HG02885 (cell line): Measurements from ENCODE around the gene ENDOD1.
A peak's percentile ranks its signal among the peaks of the same experiment; 100 is the strongest.
"Not testable (repeated sequence)": the region's sequence is repeated elsewhere in the genome, so short reads cannot be mapped to it uniquely, and the experiment has no call there.

Experiments
- ATAC-seq: cut with Tn5 transposase; IDR thresholded peaks from one replicate; pipeline ENCODE4 v1.9.1; 2021; ENCODE audit warnings: mild to moderate bottlenecking; ENCODE audit not compliant: unreplicated experiment, poor library complexity

ENDOD1 gene

GRCh38 chr11:95101935-95102334 is 12.3 kb downstream of the ENDOD1 start:
- ATAC-seq, result no peak

DNA sequence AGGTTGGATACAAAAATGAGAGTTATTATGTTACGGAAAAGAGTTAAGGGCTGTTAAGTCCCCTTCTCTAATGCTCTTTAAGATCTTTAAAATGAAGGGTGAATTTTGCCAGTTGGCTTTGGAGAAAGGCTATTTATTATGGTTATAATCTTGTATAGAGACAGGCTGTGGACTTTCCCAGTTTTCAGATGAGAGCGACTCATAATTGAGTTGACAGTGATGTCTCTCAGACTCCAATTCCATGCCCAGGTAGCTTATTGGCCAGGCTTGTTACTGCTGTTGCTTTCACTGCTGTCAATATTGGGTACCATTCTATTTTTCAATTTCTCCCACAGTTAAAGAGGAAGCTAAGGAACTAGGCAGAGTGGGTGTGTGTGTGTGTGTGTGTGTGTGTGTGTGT is 13.1 kb downstream of the ENDOD1 start:
- ATAC-seq, result no peak

GRCh38 chr11:95103701-95104100 is 14.1 kb downstream of the ENDOD1 start:
- ATAC-seq, result no peak

GRCh38 chr11:95104121-95104830 is 14.6 kb downstream of the ENDOD1 start:
- no peak for ATAC-seq

GRCh38 chr11:95104856-95105255 is 15.2 kb downstream of the ENDOD1 start:
- no peak for ATAC-seq

GRCh38 chr11:95108159-95108611 is 18.5 kb downstream of the ENDOD1 start:
- ATAC-seq, result no peak

- no peak for ATAC-seq
Measured at GRCh38 chr11:95108671-95109551, 19.3 kb downstream of the ENDOD1 start.

DNA sequence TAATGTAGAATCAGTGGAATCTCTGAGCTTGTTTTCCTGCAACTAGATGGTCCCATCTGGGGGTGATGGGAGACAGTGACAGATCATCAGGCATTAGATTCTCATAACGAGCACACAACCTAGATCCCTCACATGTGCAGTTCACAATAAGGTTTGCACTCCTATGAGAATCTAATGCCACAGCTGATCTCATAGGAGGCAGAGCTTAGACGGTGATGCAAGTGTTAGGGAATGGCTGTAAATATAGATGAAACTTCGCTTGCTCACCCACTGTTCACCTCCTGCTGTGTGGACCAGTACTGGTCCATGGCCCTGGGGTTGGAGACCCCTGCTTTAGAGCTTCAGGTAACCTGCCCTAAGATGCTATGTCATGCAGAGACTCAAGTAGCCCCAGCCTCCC is 21.8 kb downstream of the ENDOD1 start:
- not testable (repeated sequence) for ATAC-seq

DNA sequence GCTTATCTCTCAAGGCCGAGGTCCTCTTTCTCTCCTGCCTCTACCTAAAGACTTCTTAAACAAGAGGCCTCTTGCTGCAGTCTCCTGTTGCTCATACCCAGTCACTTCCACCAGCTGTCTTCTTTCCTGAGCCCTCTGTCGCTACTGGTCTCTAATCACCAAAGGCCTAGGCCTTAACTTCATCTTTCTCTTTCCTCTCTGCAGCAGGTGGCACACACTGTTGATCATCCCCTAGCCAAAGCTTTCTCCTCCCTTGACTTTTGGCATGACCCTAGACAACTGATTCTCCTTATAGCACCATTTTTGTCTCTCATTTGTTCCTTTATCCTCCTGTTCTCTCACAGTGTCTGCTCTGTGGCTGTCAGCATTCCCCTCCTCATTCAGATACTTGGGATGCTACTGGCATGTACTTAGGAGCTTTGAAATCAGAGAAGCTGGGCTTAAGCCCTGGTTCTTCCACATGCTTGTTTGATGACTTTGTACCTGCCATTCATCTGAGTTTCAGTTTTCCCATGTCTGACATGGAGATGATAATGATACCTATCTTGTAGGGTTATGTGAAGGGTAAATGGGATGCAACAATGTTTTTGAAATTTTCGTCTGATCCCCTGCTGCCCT is 22.4 kb downstream of the ENDOD1 start:
- no peak for ATAC-seq

DNA sequence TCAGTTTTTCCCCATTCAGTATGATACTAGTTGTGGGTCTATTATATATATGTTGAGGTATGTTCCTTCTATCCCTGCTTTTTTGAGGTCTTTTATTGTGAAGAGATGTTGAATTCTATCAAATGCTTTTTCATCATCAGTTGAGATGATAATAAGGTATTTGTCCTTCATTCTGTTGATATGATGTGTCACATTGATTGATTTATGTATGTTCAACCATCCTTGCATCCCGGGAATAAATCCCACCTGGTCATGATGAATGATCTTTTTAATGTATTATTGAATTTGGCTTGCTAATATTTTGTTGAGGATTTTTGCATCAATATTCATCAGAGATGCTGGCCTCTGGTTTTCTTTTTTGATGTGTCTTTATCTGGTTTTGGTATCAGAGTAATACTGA is 26.0 kb downstream of the ENDOD1 start:
- no peak for ATAC-seq

DNA sequence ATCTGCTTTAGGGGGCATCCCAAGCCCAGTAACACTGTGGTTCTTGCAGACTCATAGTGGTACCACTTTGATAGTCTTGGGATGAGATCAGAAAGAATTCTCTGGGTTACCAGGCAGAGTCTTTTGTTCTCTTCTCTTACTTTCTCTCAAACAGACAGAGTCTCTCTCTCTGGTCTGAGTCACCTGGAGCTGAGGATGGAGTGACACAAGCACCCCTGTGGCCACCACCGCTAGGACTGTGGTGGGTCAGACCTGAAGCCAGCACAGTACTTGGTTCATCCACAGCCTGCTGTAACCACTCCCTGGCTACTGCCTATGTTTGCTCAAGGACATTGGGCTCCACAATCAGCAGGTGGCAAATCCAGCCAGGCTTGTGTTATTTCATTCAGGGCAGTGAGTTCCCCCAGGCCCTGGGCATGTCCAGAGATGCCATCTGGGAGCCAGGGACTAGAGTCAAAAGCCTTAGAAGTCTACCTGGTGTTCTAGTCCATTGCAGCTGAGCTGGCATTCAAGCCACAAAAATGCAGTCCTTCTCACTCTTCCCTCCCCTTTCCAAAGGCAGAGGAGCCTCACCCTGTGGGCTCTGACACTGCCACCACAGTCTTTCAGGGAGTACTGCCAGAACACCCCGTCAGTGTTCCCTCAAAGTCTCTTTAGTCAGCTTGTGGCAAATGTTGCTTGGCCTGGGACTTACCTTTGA is 29.9 kb downstream of the ENDOD1 start:
- no peak for ATAC-seq

DNA sequence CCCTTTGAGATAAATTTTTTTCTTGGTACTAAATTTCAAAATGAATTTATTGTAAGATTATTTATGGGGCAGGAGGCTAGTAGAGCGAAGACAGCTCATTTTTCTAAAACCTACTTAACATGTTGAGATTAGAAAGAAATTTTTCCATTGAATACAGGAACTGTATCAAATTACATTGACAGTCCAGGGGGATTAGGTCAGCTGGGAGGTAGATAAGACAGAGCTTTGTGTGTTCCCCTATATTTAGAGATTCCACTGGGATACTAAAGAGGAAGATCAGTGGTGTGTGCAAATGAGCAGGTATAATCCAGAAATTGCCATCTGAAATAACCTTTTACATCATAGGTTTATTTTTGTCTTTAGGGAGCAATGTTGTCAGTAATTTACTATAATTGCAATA is 32.1 kb downstream of the ENDOD1 start:
- no peak for ATAC-seq

DNA sequence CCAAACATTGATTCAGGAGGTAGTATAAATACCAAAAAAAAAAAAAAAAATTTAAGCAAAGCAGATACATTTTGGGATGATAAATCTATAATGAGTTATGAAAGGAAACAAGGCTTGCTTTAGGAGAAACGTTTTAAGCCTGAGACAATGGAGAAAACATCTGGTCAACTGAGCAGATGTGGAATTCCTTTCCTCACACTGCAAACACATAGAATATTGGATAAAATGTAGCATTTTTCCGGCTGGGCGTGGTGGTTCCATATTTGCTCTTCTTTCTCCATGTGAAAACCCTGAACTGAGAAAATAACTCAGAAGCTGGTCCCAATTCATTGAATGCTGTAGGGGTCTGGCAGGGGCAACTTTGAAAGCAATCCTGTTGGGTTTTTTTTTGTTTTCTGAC is 33.9 kb downstream of the ENDOD1 start:
- no peak for ATAC-seq

DNA sequence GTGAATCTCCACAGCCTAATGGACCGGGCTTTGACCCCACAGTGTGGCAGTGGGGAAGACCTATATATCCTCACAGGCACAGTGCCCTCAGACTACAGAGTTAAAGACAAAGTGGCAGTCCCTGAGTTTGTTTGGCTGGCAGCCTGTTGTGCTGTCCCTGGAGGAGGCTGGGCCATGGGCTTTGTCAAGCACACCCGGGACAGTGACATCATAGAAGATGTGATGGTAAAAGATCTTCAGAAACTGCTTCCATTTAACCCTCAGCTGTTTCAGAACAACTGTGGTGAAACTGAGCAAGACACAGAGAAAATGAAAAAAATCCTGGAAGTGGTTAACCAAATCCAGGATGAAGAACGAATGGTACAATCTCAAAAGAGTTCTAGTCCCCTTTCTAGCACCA is 39.0 kb downstream of the ENDOD1 start:
- ATAC-seq, result no peak

DNA sequence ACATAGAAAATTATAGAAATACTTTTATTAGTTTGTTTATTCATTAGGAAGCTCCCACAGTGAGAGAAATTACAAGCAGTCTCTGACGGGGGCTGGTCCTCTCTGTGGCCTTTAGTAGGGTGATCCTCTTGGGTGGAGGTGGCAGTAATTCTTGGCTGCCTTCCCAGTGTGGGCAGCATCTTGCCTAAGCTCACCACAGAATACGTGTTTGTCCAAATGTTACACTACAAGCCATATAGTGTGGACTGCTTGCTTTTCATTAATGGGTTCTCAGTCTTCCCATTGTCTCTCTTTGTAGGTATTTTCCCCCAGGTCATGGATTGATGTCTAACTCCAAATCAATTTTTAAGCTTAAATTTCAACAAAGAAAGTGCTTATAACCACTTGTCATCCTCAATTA is 43.3 kb downstream of the ENDOD1 start:
- ATAC-seq, result no peak

DNA sequence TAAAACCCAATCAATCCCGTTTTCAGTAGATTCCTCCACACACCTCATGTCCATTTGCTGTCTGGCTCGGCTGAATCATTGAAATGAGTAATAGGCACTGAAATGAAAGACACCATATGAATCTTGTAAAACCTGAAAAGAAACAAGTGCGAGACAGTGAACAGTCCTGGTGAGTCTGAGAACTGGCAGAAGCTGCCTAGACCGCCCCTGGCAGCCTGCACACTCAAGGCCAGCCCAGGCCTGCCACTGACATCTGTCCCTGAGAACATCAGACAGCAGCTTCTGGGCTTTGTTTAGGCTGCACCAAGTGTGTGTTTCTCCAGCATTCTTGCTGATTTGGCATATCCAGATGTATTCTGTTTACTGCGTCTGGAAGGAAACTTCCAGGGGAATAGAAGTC is 44.8 kb downstream of the ENDOD1 start:
- ATAC-seq, result no peak

- ATAC-seq, result no peak
Measured at GRCh38 chr11:95135155-95135554, 45.5 kb downstream of the ENDOD1 start.

DNA sequence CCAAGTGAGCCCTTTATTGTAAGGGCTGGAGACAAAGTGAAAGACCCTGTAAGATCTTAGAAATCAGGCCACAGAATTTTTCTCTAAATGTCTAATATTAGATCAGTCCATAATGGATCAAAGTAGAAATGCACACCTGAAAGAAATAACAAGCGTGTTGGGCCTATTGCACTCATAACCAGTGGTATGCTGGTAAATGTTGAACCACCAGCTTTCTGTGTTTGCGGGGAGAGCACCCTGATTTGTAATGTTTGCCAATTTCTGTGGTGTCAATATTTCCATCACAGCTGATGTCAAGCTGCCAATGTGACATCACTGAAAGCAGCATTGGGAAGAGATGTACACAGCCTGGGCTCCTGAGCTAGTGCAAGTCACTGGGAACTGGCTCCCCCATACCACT is 46.2 kb downstream of the ENDOD1 start:
- no peak for ATAC-seq

GRCh38 chr11:95136747-95137146 is 47.1 kb downstream of the ENDOD1 start:
- ATAC-seq, result not testable (repeated sequence)

GRCh38 chr11:95137299-95137698 is 47.7 kb downstream of the ENDOD1 start:
- no peak for ATAC-seq

DNA sequence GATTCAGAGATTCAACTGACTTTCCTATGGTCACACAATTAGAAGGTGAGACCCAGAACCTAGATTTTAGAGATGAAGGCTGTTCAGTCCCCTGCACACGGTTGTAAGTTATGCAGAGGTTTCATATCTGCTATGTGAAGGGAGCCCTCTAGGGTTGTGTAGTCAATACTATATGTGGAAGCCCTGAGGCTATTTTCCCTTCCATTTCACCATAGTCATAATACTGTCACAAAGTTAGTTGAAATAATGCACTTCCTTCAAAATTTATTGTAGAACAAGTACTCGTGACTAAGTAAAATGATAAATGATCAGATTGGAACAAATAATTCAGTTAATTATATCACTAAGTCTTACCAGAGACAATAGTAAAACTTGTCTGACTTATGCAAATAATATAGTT is 48.8 kb downstream of the ENDOD1 start:
- peak; percentile 91 for ATAC-seq
